Measurements from ENCODE around the gene PPP2R1A.

DNA sequence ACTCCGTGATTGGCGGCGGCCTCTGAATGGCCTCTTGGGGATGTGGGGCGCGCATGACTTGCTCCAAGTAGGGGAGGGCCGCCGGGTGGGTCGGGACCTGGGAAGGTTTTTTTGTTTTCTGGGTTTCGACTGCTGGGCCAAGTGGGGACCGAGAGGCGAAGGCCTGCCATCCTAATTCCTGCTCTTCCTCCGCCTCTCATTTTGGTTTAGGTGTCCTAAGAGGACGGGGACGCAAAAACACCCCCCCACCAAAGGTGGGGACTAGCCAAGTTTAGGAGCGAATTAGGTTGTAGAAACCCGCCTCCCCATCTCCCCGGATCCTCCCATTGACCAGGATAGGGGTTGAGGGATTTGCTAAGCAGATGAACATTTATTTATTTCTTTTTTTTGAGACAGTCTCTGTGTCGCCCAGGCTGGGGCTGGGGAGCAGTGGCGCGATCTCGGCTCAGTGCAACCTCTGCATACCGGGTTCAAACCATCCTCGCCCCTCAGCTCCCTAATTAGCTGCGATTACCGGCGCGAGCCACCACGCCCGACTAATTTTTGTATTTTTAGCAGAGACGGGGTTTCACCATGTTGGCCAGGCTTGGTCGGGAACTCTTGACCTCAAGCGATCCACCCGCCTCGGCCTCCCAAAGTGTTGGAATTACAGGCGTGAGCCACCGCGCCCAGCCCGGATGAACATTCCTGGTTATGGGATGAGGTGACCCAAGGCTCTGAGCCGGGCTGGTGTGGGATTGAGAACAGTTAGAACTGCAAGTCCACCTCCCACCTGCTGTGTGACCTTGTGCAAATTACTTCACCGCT, 838 bp downstream of the PPP2R1A start:
- TF ChIP-seq, protein P1, sequence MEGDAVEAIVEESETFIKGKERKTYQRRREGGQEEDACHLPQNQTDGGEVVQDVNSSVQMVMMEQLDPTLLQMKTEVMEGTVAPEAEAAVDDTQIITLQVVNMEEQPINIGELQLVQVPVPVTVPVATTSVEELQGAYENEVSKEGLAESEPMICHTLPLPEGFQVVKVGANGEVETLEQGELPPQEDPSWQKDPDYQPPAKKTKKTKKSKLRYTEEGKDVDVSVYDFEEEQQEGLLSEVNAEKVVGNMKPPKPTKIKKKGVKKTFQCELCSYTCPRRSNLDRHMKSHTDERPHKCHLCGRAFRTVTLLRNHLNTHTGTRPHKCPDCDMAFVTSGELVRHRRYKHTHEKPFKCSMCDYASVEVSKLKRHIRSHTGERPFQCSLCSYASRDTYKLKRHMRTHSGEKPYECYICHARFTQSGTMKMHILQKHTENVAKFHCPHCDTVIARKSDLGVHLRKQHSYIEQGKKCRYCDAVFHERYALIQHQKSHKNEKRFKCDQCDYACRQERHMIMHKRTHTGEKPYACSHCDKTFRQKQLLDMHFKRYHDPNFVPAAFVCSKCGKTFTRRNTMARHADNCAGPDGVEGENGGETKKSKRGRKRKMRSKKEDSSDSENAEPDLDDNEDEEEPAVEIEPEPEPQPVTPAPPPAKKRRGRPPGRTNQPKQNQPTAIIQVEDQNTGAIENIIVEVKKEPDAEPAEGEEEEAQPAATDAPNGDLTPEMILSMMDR (IDR thresholded peaks at IDR 0.05) = no peak
- no peak for TF ChIP-seq POLR2A (IDR thresholded peaks at IDR 0.05)

Data from lower leg skin (tissue), 3 donors.